GM12801 (cell line): ENCODE measurements around the gene SUPT16H.

Source experiments
- TF ChIP-seq, protein P1 (sequence below): IDR thresholded peaks from one replicate; pipeline ENCODE4 v1.5.1; 2011; ENCODE audit warnings: control low read depth; ENCODE audit not compliant: insufficient read length; ENCODE audit errors: extremely low read depth

The SUPT16H gene

GRCh38 chr14:21352587-21352986, 31.2 kb downstream of the SUPT16H start:
- TF ChIP-seq, protein P1, sequence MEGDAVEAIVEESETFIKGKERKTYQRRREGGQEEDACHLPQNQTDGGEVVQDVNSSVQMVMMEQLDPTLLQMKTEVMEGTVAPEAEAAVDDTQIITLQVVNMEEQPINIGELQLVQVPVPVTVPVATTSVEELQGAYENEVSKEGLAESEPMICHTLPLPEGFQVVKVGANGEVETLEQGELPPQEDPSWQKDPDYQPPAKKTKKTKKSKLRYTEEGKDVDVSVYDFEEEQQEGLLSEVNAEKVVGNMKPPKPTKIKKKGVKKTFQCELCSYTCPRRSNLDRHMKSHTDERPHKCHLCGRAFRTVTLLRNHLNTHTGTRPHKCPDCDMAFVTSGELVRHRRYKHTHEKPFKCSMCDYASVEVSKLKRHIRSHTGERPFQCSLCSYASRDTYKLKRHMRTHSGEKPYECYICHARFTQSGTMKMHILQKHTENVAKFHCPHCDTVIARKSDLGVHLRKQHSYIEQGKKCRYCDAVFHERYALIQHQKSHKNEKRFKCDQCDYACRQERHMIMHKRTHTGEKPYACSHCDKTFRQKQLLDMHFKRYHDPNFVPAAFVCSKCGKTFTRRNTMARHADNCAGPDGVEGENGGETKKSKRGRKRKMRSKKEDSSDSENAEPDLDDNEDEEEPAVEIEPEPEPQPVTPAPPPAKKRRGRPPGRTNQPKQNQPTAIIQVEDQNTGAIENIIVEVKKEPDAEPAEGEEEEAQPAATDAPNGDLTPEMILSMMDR: no peak

- TF ChIP-seq, protein P1: no peak
Observed at GRCh38 chr14:21350539-21350938, 33.3 kb downstream of the SUPT16H start.

DNA sequence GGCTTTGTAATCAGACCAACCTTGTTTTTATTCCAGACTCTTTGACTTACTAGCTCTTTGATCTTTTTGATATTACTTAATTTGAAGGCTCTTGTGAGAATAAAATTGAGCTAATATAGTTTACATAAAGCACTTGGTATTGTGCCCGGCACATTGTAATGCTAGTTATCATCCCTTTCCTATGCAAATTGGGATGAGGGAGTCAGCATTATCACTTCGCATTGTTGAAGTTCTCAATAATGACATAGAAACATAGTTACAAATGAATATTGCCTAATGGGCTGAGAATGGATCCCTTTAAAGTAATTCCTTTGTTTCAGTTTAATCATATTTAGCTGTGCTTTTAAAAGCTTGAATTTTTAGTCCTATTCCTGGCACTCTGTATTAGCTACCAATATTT, 36.6 kb downstream of the SUPT16H start:
- TF ChIP-seq, protein P1: no peak

GRCh38 chr14:21346532-21347135, 37.2 kb downstream of the SUPT16H start:
- TF ChIP-seq, protein P1: no peak

- TF ChIP-seq, protein P1: no peak
Observed at GRCh38 chr14:21343035-21343794, 40.6 kb downstream of the SUPT16H start.

DNA sequence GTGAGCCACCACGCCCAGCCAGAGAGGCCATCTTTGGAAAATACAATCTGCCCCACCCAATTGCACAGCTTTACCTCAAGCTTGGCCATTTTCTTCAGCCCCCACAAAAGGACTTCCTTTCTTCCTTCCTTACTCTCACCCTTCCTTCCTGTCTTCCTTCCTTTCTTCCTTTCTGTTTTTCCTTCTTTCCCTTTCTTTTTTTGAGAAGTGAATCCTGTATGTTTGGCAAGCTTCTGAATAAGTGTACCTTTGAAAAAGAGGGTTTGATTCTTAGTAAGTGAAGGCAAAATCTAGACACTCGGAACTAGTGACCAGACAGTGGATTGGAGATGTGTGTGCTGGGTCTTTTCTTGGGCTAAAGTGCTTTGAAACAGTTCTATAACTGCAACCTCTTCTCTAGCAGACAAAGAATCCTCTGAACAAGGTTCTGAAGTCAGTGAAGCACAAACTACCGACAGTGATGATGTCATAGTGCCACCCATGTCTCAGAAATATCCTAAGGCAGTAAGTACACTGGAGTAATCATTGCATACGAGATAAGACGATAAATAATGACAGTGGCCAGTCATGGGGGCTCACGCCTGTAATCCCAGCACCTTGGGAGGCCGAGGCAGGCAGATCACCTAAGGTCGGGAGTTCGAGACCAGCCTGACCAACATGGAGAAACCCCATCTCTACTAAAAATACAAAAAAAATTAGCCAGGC, 49.5 kb downstream of the SUPT16H start:
- TF ChIP-seq, protein P1: no peak

DNA sequence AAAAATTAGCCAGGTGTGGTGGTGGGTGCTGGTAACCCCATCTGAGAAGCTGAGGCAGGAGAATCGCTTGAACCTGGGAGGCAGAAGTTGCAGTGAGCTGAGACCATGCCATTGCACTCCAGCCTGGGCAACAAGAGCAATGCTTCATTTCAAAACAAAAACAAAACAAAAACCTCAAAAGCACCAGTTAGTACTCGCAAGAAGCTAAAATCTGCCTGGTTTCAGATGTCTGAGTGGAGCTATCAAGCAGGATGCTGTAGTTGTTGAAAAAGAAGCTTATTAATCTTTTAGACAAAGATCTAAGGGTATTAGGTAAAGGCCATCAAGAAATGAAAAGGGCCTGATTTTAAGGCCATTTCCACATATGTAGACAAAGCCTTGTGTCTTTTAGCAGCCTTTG, 50.9 kb downstream of the SUPT16H start:
- TF ChIP-seq, protein P1: no peak
